Stimulated activated CD4-positive, alpha-beta T cell treated with anti-CD3 and anti-CD28 coated beads, TNF-alpha, amount 100 ng/mL, for 1 hour (primary cell): ENCODE results near the gene ONECUT1.

ENCODE experiments used
- DNase-seq, 3 donors: peaks; one replicate each; pipeline ENCODE4 v3.0.0-alpha.2; 2020; ENCODE audit warnings: low read depth in 3 of 3, low spot score in 1 of 3

ONECUT1 gene

GRCh38 chr15:52783929-52784798, 6.0 kb downstream of the ONECUT1 start:
- no peak for DNase-seq

- no peak for DNase-seq
These were observed 6.8 kb downstream of the ONECUT1 start for GRCh38 chr15:52783191-52783829.

- no peak for DNase-seq
These were observed 7.6 kb downstream of the ONECUT1 start for GRCh38 chr15:52782514-52782913.

- DNase-seq = peak in 2 of 3 donors; percentile 36 to 57
These were observed 9.8 kb downstream of the ONECUT1 start for GRCh38 chr15:52780172-52780980.

GRCh38 chr15:52778457-52778856, 11.7 kb downstream of the ONECUT1 start:
- DNase-seq = no peak

- no peak for DNase-seq
These were observed 17.4 kb downstream of the ONECUT1 start for GRCh38 chr15:52772766-52773165.

GRCh38 chr15:52765785-52766184, 24.4 kb downstream of the ONECUT1 start:
- no peak for DNase-seq

GRCh38 chr15:52764731-52765130, 25.4 kb downstream of the ONECUT1 start:
- no peak for DNase-seq

- DNase-seq = no peak
These were observed 27.5 kb downstream of the ONECUT1 start for GRCh38 chr15:52762621-52763020.

GRCh38 chr15:52760562-52760961, 29.6 kb downstream of the ONECUT1 start:
- no peak for DNase-seq

- no peak for DNase-seq
These were observed 30.2 kb downstream of the ONECUT1 start for GRCh38 chr15:52759969-52760368.

- no peak for DNase-seq
These were observed 32.6 kb downstream of the ONECUT1 start for GRCh38 chr15:52757496-52757895.

- DNase-seq = no peak
These were observed 38.6 kb downstream of the ONECUT1 start for GRCh38 chr15:52751522-52751921.

- no peak for DNase-seq
These were observed 40.9 kb downstream of the ONECUT1 start for GRCh38 chr15:52749258-52749657.

GRCh38 chr15:52746162-52746757, 43.9 kb downstream of the ONECUT1 start:
- DNase-seq = no peak

GRCh38 chr15:52745326-52746161, 44.6 kb downstream of the ONECUT1 start:
- DNase-seq = no peak

- DNase-seq = no peak
These were observed 51.8 kb downstream of the ONECUT1 start for GRCh38 chr15:52738311-52738710.

- no peak for DNase-seq
These were observed 52.4 kb downstream of the ONECUT1 start for GRCh38 chr15:52737720-52738119.

GRCh38 chr15:52735231-52736089, 54.7 kb downstream of the ONECUT1 start:
- peak; percentile 16 to 52 (median 28) for DNase-seq
